GM12801 (cell line): ENCODE results near the gene SLC18B1.

ENCODE experiments used
- CTCF ChIP-seq: IDR thresholded peaks from one replicate; pipeline ENCODE4 v1.5.1; 2011; ENCODE audit warnings: control low read depth; ENCODE audit not compliant: insufficient read length; ENCODE audit errors: extremely low read depth

Gene SLC18B1

GRCh38 chr6:132818404-132819359 is 20.2 kb upstream of the SLC18B1 start:
- no peak for TF ChIP-seq CTCF

GRCh38 chr6:132817554-132818403 is 19.3 kb upstream of the SLC18B1 start:
- no peak for TF ChIP-seq CTCF

- no peak for TF ChIP-seq CTCF
Measured at GRCh38 chr6:132816660-132817059, 18.2 kb upstream of the SLC18B1 start.

GRCh38 chr6:132814716-132815570 is 16.5 kb upstream of the SLC18B1 start:
- no peak for TF ChIP-seq CTCF

- no peak for TF ChIP-seq CTCF
Measured at GRCh38 chr6:132813173-132813856, 14.9 kb upstream of the SLC18B1 start.

- TF ChIP-seq CTCF = no peak
Measured at GRCh38 chr6:132812756-132813172, 14.3 kb upstream of the SLC18B1 start.
